ENCODE data around the gene MAPT.
"Not testable (repeated sequence)": the region's sequence is repeated elsewhere in the genome, so short reads cannot be mapped to it uniquely, and the experiment has no call there.

Gene MAPT

GRCh38 chr17:45955326-45955725 is 61.0 kb downstream of the MAPT start:
- Histone ChIP-seq H3K36me3 (replicated peaks) (no peaks in the 10 kb centered on the region), H3K27ac (no peak overlapping the region), H3K27me3 (replicated peaks) (peaks cover 3% of the 10 kb centered on the region), H3K4me3 (ENCODE audit: low read depth, low read length) (no peak overlapping the region)
- DNase-seq = no peak
- in situ Hi-C loops (cut with HindIII; ENCODE audit: low pct_ligation_motif_present, low sequenced_read_pairs) = no loop called here
- TF ChIP-seq, protein P1, sequence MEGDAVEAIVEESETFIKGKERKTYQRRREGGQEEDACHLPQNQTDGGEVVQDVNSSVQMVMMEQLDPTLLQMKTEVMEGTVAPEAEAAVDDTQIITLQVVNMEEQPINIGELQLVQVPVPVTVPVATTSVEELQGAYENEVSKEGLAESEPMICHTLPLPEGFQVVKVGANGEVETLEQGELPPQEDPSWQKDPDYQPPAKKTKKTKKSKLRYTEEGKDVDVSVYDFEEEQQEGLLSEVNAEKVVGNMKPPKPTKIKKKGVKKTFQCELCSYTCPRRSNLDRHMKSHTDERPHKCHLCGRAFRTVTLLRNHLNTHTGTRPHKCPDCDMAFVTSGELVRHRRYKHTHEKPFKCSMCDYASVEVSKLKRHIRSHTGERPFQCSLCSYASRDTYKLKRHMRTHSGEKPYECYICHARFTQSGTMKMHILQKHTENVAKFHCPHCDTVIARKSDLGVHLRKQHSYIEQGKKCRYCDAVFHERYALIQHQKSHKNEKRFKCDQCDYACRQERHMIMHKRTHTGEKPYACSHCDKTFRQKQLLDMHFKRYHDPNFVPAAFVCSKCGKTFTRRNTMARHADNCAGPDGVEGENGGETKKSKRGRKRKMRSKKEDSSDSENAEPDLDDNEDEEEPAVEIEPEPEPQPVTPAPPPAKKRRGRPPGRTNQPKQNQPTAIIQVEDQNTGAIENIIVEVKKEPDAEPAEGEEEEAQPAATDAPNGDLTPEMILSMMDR (IDR thresholded peaks at IDR 0.05; ENCODE audit: low read depth, low read length, missing control alignments) = no peak

- in situ Hi-C loops (cut with HindIII; ENCODE audit: low pct_ligation_motif_present, low sequenced_read_pairs) = no loop called here
- no peak for DNase-seq
- H3K4me3 ChIP-seq (ENCODE audit: low read depth, low read length) = no peak overlapping the region
- TF ChIP-seq, protein P1 (IDR thresholded peaks at IDR 0.05; ENCODE audit: low read depth, low read length, missing control alignments) = no peak
- H3K27me3 ChIP-seq (replicated peaks) = no peaks in the 10 kb centered on the region
- H3K27ac ChIP-seq = no peak overlapping the region
- no peaks in the 10 kb centered on the region for H3K36me3 ChIP-seq (replicated peaks)
Observed at GRCh38 chr17:45956090-45956489, 61.7 kb downstream of the MAPT start.

- in situ Hi-C loops (cut with HindIII; ENCODE audit: low pct_ligation_motif_present, low sequenced_read_pairs); DNase-seq; H3K4me3 ChIP-seq (ENCODE audit: low read depth, low read length); H3K36me3 ChIP-seq (replicated peaks); H3K27me3 ChIP-seq (replicated peaks); H3K27ac ChIP-seq: not testable (repeated sequence)
Observed at GRCh38 chr17:45956746-45957145, 62.4 kb downstream of the MAPT start.

DNA sequence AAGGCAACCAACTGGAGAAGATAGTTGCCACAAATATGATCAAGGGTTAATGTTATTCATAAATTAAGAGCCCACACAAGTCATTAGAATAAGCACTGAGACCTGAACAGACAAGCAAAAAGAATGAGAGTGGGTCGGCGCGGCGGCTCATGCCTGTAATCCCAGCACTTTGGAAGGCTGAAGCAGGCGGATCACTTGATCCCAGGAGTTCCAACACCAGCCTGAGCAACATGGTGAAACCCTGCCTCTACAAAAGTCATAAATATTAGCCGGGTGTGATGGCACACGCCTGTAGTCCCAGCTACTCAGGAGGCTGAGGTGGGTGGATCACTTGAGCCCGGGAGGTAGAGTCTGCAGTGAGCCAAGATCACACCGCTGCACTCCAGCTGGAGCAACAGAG is 64.0 kb downstream of the MAPT start:
- DNase-seq = no peak
- H3K27ac ChIP-seq = no peak overlapping the region
- TF ChIP-seq, protein P1 (IDR thresholded peaks at IDR 0.05; ENCODE audit: low read depth, low read length, missing control alignments) = no peak
- in situ Hi-C loops (cut with HindIII; ENCODE audit: low pct_ligation_motif_present, low sequenced_read_pairs) = no loop called here
- no peaks in the 10 kb centered on the region for H3K36me3 ChIP-seq (replicated peaks)
- H3K27me3 ChIP-seq (replicated peaks) = no peaks in the 10 kb centered on the region
- H3K4me3 ChIP-seq (ENCODE audit: low read depth, low read length) = no peak overlapping the region

DNA sequence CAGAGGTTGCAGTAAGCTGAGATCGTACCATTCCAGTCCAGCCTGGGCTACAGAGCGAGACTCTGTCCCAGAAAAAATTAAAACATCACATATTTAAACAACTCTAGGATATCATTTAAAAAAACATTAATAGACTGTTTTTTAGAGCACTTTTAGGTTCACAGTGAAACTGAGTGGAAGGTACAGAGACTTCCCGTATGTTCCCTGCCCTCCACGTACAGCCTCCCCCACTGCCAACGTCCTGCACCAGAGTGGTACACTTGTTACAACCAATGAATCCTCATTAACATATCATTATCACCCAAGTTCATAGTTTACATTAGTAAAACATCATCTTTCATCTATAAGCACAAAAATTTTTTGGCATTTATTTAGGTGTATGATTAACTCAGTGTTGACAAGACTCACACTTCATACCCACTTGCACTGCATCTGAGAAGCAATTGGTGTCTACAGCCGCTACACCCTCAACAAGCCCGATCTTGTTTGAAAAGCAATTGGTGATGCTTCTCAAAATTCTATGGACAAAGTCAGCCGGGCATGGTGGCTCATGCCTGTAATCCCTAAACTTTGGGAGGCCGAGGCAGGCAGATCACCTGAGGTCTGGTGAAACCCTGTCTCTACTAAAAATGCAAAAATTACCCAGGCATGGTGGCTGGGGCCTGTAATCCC is 64.8 kb downstream of the MAPT start:
- no peak overlapping the region for H3K4me3 ChIP-seq (ENCODE audit: low read depth, low read length)
- DNase-seq = no peak
- in situ Hi-C loops (cut with HindIII; ENCODE audit: low pct_ligation_motif_present, low sequenced_read_pairs) = no loop called here
- H3K27me3 ChIP-seq (replicated peaks) = no peaks in the 10 kb centered on the region
- TF ChIP-seq, protein P1 (IDR thresholded peaks at IDR 0.05; ENCODE audit: low read depth, low read length, missing control alignments) = no peak
- H3K36me3 ChIP-seq (replicated peaks) = no peaks in the 10 kb centered on the region
- no peak overlapping the region for H3K27ac ChIP-seq

DNA sequence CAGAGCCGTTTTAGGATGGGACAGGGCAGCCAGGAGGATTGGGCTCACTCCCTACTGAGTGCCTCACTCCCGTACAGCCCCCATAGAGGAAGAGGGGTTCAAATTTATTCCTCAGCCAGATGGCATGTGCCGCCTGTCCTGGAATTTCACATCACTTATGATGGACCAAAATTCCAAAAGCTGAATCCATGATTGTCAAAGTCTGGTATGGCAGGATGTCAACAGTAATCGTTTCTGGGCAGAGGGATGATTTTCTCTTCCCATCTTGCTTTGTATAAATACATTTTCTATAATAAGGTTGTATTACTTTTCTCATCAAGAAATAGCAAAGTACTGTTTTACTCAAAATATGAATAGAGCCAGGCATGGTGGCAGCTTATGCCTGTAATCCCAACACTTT is 66.0 kb downstream of the MAPT start:
- in situ Hi-C loops (cut with HindIII; ENCODE audit: low pct_ligation_motif_present, low sequenced_read_pairs) = no loop called here
- Histone ChIP-seq H3K4me3 (ENCODE audit: low read depth, low read length) (no peak overlapping the region), H3K36me3 (replicated peaks) (no peaks in the 10 kb centered on the region), H3K27ac (no peak overlapping the region), H3K27me3 (replicated peaks) (no peaks in the 10 kb centered on the region)
- TF ChIP-seq, protein P1 (IDR thresholded peaks at IDR 0.05; ENCODE audit: low read depth, low read length, missing control alignments) = no peak
- no peak for DNase-seq

All from brain microvascular endothelial cell (primary cell).